Osteocyte (in vitro differentiated cells): ENCODE results near the gene MEF2C. TPM values are rescaled to one million over a fixed set of nuclear protein-coding genes. Genes with fewer than 3 reads are reported as not detected.

Source experiments
- DNase-seq: peaks from one replicate; pipeline ENCODE4 v3.0.0; 2021; ENCODE audit warnings: mixed read lengths; ENCODE audit not compliant: unreplicated experiment; ENCODE audit errors: extremely low spot score
- H3K27ac Mint-ChIP-seq: one replicate; pipeline ENCODE4 v1.8.0; 2021; ENCODE audit warnings: mild to moderate bottlenecking, mixed read lengths; ENCODE audit not compliant: unreplicated experiment
- H3K27me3 Mint-ChIP-seq: one replicate; pipeline ENCODE4 v1.8.0; 2021; ENCODE audit warnings: mixed read lengths; ENCODE audit not compliant: unreplicated experiment
- H3K36me3 Mint-ChIP-seq: one replicate; pipeline ENCODE4 v1.8.0; 2021; ENCODE audit warnings: mixed read lengths; ENCODE audit not compliant: unreplicated experiment
- H3K4me1 Mint-ChIP-seq: one replicate; pipeline ENCODE4 v1.8.0; 2021; ENCODE audit warnings: mixed read lengths; ENCODE audit not compliant: unreplicated experiment
- H3K4me3 Mint-ChIP-seq: one replicate; pipeline ENCODE4 v1.8.0; 2021; ENCODE audit warnings: mild to moderate bottlenecking, moderate library complexity, mixed read lengths; ENCODE audit not compliant: unreplicated experiment
- H3K9me3 Mint-ChIP-seq: one replicate; pipeline ENCODE4 v1.8.0; 2021; ENCODE audit warnings: mixed read lengths; ENCODE audit not compliant: unreplicated experiment
- total RNA-seq: library from RNA; stranded (reverse); gene quantifications from 2 replicates; pipeline ENCODE4 v1.2.1, GENCODE V29; 2021
- TF ChIP-seq, protein P1 (sequence below): fragments of 200-600 bp; sonication (generic); IDR thresholded peaks from 2 replicates; pipeline ENCODE4 v1.5.0; 2021; ENCODE audit warnings: antibody characterized with exemption, mild to moderate bottlenecking, moderate library complexity

The MEF2C gene
- total RNA-seq, 1 donor from 2014 or later: 9.4 TPM

DNA sequence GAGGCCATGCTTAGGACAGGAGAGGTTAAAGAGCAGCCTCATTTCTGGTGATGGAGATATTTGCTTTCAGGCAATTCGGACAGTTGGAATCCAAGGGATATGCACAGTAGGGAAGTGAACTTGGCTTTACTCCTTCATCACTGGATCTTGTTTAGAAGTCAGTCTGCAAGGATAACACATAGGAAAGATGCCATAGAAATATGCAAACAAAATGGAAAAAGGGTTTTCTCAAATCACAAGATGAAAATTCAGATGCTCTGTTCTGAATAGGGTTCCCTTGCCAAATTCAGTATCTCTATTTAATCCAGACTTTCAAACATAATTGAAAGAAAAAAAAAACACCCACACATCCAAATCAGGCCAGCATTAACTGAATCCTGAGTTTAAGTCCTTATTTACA, 166.9 kb downstream of the MEF2C start:
- TF ChIP-seq, protein P1, sequence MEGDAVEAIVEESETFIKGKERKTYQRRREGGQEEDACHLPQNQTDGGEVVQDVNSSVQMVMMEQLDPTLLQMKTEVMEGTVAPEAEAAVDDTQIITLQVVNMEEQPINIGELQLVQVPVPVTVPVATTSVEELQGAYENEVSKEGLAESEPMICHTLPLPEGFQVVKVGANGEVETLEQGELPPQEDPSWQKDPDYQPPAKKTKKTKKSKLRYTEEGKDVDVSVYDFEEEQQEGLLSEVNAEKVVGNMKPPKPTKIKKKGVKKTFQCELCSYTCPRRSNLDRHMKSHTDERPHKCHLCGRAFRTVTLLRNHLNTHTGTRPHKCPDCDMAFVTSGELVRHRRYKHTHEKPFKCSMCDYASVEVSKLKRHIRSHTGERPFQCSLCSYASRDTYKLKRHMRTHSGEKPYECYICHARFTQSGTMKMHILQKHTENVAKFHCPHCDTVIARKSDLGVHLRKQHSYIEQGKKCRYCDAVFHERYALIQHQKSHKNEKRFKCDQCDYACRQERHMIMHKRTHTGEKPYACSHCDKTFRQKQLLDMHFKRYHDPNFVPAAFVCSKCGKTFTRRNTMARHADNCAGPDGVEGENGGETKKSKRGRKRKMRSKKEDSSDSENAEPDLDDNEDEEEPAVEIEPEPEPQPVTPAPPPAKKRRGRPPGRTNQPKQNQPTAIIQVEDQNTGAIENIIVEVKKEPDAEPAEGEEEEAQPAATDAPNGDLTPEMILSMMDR: no peak
- Mint-ChIP-seq H3K27ac (no peak overlapping the region), H3K9me3 (no peaks in the 10 kb centered on the region), H3K4me1 (no peaks in the 10 kb centered on the region), H3K4me3 (no peak overlapping the region), H3K27me3 (no peaks in the 10 kb centered on the region), H3K36me3 (no peaks in the 10 kb centered on the region)
- DNase-seq: no peak

DNA sequence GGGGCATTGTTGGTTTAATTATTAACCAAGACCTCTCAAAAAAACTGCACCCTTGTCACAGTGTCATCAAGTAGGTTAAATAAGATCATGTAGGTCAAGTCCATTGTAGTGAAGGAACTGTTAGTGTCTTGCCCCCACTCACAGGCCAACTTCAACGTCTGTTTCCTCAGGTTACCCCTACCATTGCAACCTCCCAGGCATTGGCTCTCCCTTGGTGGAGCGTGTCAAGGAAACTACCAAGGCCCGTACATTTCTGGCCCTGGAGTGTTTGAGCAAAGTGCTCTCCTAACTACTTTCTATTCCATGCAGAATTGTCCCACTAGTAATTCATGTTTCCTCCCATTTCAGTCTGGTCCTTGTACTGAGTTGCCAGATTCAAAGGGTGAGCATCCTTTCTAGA, 167.5 kb downstream of the MEF2C start:
- H3K36me3 Mint-ChIP-seq: no peaks in the 10 kb centered on the region
- no peak for DNase-seq
- TF ChIP-seq, protein P1: no peak
- H3K27me3 Mint-ChIP-seq: no peaks in the 10 kb centered on the region
- H3K4me1 Mint-ChIP-seq: no peaks in the 10 kb centered on the region
- H3K9me3 Mint-ChIP-seq: no peaks in the 10 kb centered on the region
- H3K4me3 Mint-ChIP-seq: no peak overlapping the region
- H3K27ac Mint-ChIP-seq: no peak overlapping the region

DNA sequence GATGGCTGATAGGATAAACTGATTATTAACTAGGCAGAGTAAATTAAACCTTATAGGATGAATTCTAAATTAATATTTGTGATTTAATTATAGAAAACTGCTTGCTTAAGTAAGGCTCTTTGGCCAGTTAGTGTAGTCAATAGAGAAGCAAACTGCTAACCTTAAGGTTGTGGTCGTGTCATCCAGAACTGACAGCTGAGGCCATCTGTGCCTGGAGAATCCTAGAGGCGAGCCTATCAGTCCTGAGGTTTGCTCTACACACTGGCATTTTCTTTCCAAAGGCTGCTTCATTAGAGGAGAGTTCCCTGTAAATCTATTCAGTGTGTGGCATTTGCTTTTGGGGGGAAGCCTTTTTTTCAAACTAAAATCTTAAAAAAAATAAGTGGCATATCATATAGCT, 169.2 kb downstream of the MEF2C start:
- no peaks in the 10 kb centered on the region for H3K9me3 Mint-ChIP-seq
- TF ChIP-seq, protein P1: no peak
- H3K27ac Mint-ChIP-seq: no peak overlapping the region
- no peak for DNase-seq
- no peak overlapping the region for H3K4me3 Mint-ChIP-seq
- no peaks in the 10 kb centered on the region for H3K4me1 Mint-ChIP-seq
- peaks cover 6% of the 10 kb centered on the region for H3K27me3 Mint-ChIP-seq
- H3K36me3 Mint-ChIP-seq: no peaks in the 10 kb centered on the region

DNA sequence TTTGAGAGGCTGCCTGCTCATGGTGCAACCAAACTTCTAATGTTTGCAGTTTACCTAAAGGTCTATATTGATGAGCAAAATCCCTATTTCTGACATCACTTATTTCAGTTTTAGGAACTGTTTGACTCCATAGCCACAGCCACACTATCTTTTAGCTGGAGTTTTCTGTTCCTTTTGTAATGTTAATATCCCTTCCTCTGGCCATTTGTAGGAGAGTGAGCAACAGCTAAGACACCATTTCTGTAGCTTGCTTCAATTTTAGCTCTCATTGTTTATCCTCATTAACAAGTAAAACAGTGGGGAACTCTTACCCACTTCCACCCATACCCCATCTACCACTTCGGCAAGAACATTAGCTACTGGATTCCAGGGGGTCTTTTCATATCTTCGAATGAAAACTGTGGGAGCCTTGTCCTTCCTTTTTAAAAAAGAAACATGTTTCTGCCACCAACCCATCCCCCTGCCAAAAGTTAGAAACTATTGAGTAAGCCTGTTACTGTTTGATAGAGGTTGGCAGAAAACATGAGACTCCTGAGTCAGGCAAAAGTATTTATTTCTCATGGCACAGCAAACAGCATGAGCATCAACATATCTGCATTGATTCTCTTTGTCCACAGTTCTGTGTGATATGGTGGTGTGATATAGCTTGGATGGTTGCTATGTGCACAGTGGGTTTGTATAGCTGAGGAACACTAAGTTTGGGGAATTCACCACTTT, 174.1 kb downstream of the MEF2C start:
- TF ChIP-seq, protein P1: no peak
- H3K4me1 Mint-ChIP-seq: no peaks in the 10 kb centered on the region
- H3K36me3 Mint-ChIP-seq: no peaks in the 10 kb centered on the region
- no peaks in the 10 kb centered on the region for H3K9me3 Mint-ChIP-seq
- H3K27ac Mint-ChIP-seq: no peak overlapping the region
- no peak for DNase-seq
- H3K4me3 Mint-ChIP-seq: no peak overlapping the region
- H3K27me3 Mint-ChIP-seq: peaks cover 24% of the 10 kb centered on the region

DNA sequence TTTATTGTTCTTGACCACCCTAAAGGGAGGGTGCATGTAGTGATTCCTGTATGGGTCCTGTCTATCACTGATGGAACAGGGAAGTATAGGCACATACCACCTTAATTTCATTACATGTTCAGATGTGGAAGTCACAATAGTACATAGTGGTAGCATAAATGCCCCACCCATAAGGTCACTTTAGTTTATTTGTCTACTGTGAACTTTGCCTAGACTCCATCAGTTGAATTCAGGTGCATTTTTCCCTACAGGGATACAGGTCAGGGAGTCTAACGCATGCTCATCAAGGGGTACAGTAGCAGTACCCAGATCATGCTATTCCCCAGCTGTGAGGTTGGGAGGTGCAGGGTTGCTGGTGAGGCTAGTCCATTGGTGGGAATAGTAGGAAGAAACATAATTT, 175.0 kb downstream of the MEF2C start:
- Mint-ChIP-seq H3K4me3 (no peak overlapping the region), H3K9me3 (no peaks in the 10 kb centered on the region), H3K27me3 (peaks cover 30% of the 10 kb centered on the region), H3K4me1 (no peaks in the 10 kb centered on the region), H3K27ac (no peak overlapping the region), H3K36me3 (no peaks in the 10 kb centered on the region)
- no peak for DNase-seq
- TF ChIP-seq, protein P1: no peak
